OCI-LY7 (cell line): ENCODE measurements around the gene COL23A1. TPM values are rescaled to one million over a fixed set of nuclear protein-coding genes. Genes with fewer than 3 reads are reported as not detected.

Source experiments
- BruUV-seq: library from RNA; stranded (reverse); fragments of 400-500 nt; replicated peaks from 2 replicates; lab custom pipeline; 2021; lab: Mats Ljungman, UMichigan
- CTCF ChIA-PET: fragments of 300-600 bp; sonication (Branson Sonifier 250); formaldehyde crosslinking; loops from one replicate; lab custom pipeline; 2022; ENCODE audit warnings: antibody characterized with exemption; ENCODE audit not compliant: unreplicated experiment; lab: Charles Lee
- POLR2A ChIA-PET: fragments of 300-600 bp; sonication (Branson Sonifier 250); formaldehyde crosslinking; loops from one replicate; lab custom pipeline; 2022; ENCODE audit warnings: antibody characterized with exemption; lab: Charles Lee
- DNase-seq: peaks from one replicate; pipeline ENCODE4 v3.0.0-alpha.2; 2015; ENCODE audit warnings: low spot score
- H2AFZ ChIP-seq: fragments of 200-600 bp; sonication (generic), shearing (Covaris generic); 2 replicates; pipeline ENCODE4 v1.6.1; 2014; ENCODE audit warnings: mild to moderate bottlenecking, antibody characterized with exemption, low read length, moderate library complexity
- H3K27ac ChIP-seq: fragments of 200-600 bp; sonication (generic); 2 replicates; pipeline ENCODE4 v1.5.1; 2014; ENCODE audit warnings: mixed run types, low read depth, mild to moderate bottlenecking, moderate library complexity, low read length, inconsistent platforms; ENCODE audit not compliant: poor library complexity, severe bottlenecking
- H3K36me3 ChIP-seq: fragments of 200-600 bp; sonication (generic); 2 replicates; pipeline ENCODE4 v1.6.1; 2014; ENCODE audit warnings: mild to moderate bottlenecking, antibody characterized with exemption, low read length, moderate library complexity, mixed read lengths; ENCODE audit not compliant: insufficient read depth
- H3K4me1 ChIP-seq: fragments of 200-600 bp; sonication (generic); 2 replicates; pipeline ENCODE4 v1.5.1; 2014; ENCODE audit warnings: mild to moderate bottlenecking, low read length; ENCODE audit not compliant: insufficient read depth, poor library complexity, severe bottlenecking
- H3K4me2 ChIP-seq: fragments of 200-600 bp; sonication (generic); 2 replicates; pipeline ENCODE4 v1.6.1; 2014; ENCODE audit warnings: mild to moderate bottlenecking, low read length
- H3K4me3 ChIP-seq: fragments of 200-600 bp; sonication (generic); 2 replicates; pipeline ENCODE4 v1.5.1; 2014; ENCODE audit warnings: mild to moderate bottlenecking, low read depth, low read length; ENCODE audit not compliant: poor library complexity, severe bottlenecking
- H3K79me2 ChIP-seq: fragments of 200-600 bp; sonication (generic); 2 replicates; pipeline ENCODE4 v1.6.1; 2016; ENCODE audit warnings: low read depth, mild to moderate bottlenecking, low read length, moderate library complexity, mixed read lengths; ENCODE audit not compliant: insufficient read depth
- H3K9me2 ChIP-seq: fragments of 200-600 bp; sonication (generic); 2 replicates; pipeline ENCODE4 v1.6.1; 2016; ENCODE audit warnings: mild to moderate bottlenecking, low read length, mixed read lengths; ENCODE audit not compliant: insufficient read depth
- H3K9me3 ChIP-seq: fragments of 200-600 bp; sonication (generic); 2 replicates; pipeline ENCODE4 v1.6.1; 2014; ENCODE audit warnings: mild to moderate bottlenecking, mixed run types, low read length, mixed read lengths
- H4K20me1 ChIP-seq: fragments of 200-600 bp; sonication (generic); 2 replicates; pipeline ENCODE4 v1.6.1; 2014; ENCODE audit warnings: mild to moderate bottlenecking, antibody characterized with exemption, low read length, moderate library complexity, mixed read lengths; ENCODE audit not compliant: insufficient read depth
- EZH2phosphoT487 ChIP-seq: fragments of 200-600 bp; sonication (generic); IDR thresholded peaks from 2 replicates; pipeline ENCODE4 v1.6.1; 2018; ENCODE audit warnings: low read depth, borderline replicate concordance, mild to moderate bottlenecking, mixed run types, antibody characterized with exemption, low read length, moderate library complexity, mixed read lengths
- intact Hi-C: fragments of 100-400 bp; cut with micrococcal nuclease; formaldehyde crosslinking; loops from one replicate; pipeline ENCODE4 v1.10.0; 2022; ENCODE audit not compliant: unreplicated experiment
- total RNA-seq, 2 experiments: library from RNA; depleted of rRNA in 1 of 2; stranded (reverse); fragments of >200 nt in 1 of 2; shearing (Covaris generic) in 1 of 2; gene quantifications; 2 replicates each; pipeline ENCODE4 v1.2.3, GENCODE V29; 2014 to 2022
- TF ChIP-seq, protein P1 (sequence below): fragments of 200-600 bp; sonication (generic); conservative IDR thresholded peaks from 2 replicates; pipeline ENCODE4 v1.5.1; 2014; ENCODE audit warnings: mild to moderate bottlenecking, antibody characterized with exemption, low read length, moderate library complexity, mixed read lengths

The COL23A1 gene
- total RNA-seq, 2 experiments from 2014 or later = 0.53 TPM; not detected in 1

DNA sequence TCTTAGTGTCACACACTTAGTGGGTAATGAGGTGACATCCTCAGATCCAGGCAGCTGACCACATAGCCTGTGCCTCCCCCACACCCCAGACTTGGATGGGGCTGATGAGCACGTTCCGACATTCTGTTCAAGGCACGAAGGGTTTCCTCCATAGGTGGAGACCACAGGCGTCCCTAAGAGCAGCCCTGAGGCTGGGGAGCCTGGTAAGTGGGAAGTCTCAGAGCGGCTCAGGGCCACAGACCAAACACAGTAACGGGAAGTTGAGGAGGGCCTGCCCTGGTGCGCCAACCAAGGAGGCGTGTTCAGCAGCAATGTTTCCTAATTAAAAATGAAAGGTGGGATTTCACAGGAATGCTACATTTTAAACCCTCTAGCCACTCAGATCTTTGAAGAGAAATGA is 255.3 kb downstream of the COL23A1 start:
- DNase-seq = no peak
- H3K4me3 ChIP-seq = no peak overlapping the region
- CTCF ChIA-PET = no interaction called here
- H3K36me3 ChIP-seq = no peaks in the 10 kb centered on the region
- no peaks in the 10 kb centered on the region for H3K9me2 ChIP-seq
- no peak overlapping the region for H3K27ac ChIP-seq
- POLR2A ChIA-PET = no interaction called here
- intact Hi-C loops = no loop called here
- H4K20me1 ChIP-seq = no peaks in the 10 kb centered on the region
- H3K4me2 ChIP-seq = no peak overlapping the region
- no peaks in the 10 kb centered on the region for H3K4me1 ChIP-seq
- H2AFZ ChIP-seq = peak overlapping the region; percentile 6; the same call in 1 of the 2 replicates
- BruUV-seq = no TSS peak
- TF ChIP-seq, protein P1, sequence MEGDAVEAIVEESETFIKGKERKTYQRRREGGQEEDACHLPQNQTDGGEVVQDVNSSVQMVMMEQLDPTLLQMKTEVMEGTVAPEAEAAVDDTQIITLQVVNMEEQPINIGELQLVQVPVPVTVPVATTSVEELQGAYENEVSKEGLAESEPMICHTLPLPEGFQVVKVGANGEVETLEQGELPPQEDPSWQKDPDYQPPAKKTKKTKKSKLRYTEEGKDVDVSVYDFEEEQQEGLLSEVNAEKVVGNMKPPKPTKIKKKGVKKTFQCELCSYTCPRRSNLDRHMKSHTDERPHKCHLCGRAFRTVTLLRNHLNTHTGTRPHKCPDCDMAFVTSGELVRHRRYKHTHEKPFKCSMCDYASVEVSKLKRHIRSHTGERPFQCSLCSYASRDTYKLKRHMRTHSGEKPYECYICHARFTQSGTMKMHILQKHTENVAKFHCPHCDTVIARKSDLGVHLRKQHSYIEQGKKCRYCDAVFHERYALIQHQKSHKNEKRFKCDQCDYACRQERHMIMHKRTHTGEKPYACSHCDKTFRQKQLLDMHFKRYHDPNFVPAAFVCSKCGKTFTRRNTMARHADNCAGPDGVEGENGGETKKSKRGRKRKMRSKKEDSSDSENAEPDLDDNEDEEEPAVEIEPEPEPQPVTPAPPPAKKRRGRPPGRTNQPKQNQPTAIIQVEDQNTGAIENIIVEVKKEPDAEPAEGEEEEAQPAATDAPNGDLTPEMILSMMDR = no peak
- no peak for TF ChIP-seq EZH2phosphoT487
- no peaks in the 10 kb centered on the region for H3K9me3 ChIP-seq
- no peaks in the 10 kb centered on the region for H3K79me2 ChIP-seq

- BruUV-seq = no TSS peak
Observed at GRCh38 chr5:178333821-178334481, 256.2 kb downstream of the COL23A1 start.

DNA sequence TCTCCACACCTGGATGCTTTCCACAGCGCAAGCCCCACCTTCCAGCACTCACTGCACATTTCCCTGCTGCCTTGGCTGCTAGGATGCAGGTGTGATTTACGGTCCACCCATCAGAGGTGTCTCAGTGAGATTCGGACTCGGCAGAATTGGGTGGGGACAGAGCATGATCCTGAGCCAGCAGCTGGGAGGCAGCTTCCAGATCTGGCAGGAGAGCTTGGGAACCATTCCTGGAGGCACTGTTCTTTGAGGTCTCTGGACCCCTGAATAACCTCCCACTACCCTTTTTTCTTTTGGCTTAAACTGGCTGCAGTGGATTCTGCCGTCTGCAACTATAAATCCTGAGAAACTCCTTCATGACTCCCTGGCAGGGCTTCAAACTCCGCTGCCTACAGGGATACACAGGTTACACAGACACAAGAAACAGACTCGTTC is 258.0 kb downstream of the COL23A1 start:
- intact Hi-C loops = no loop called here
- H3K4me1 ChIP-seq = no peaks in the 10 kb centered on the region
- no peaks in the 10 kb centered on the region for H3K9me2 ChIP-seq
- no peaks in the 10 kb centered on the region for H3K79me2 ChIP-seq
- BruUV-seq = no TSS peak
- POLR2A ChIA-PET = no interaction called here
- H4K20me1 ChIP-seq = no peaks in the 10 kb centered on the region
- H3K9me3 ChIP-seq = no peaks in the 10 kb centered on the region
- H3K4me2 ChIP-seq = no peak overlapping the region
- DNase-seq = no peak
- no peak overlapping the region for H2AFZ ChIP-seq
- CTCF ChIA-PET = no interaction called here
- no peaks in the 10 kb centered on the region for H3K36me3 ChIP-seq
- TF ChIP-seq, protein P1 = no peak
- TF ChIP-seq EZH2phosphoT487 = no peak
- H3K4me3 ChIP-seq = no peak overlapping the region
- no peak overlapping the region for H3K27ac ChIP-seq

More at GRCh38 chr5:178333821-178334481, 256.2 kb downstream of the COL23A1 start:
- ChIA-PET POLR2A (no interaction called here), CTCF (no interaction called here)
- no peak overlapping the region for H2AFZ ChIP-seq
- no peaks in the 10 kb centered on the region for H3K79me2 ChIP-seq
- H3K4me2 ChIP-seq = no peak overlapping the region
- H3K9me3 ChIP-seq = no peaks in the 10 kb centered on the region
- intact Hi-C loops = no loop called here
- no peaks in the 10 kb centered on the region for H4K20me1 ChIP-seq
- H3K9me2 ChIP-seq = no peaks in the 10 kb centered on the region
- H3K4me1 ChIP-seq = no peaks in the 10 kb centered on the region
- H3K27ac ChIP-seq = no peak overlapping the region
- TF ChIP-seq, protein P1 = no peak
- TF ChIP-seq EZH2phosphoT487 = no peak
- H3K36me3 ChIP-seq = no peaks in the 10 kb centered on the region
- DNase-seq = no peak
- H3K4me3 ChIP-seq = no peak overlapping the region
